Lung (tissue), 12 donors: ENCODE data around the gene TSSK6. TPM values are rescaled to one million over a fixed set of nuclear protein-coding genes. Genes with fewer than 3 reads are reported as not detected.

Experiments used
- ATAC-seq: fragments of 200-7000 bp; cut with Tn5 transposase; one replicate; pipeline ENCODE4 v1.9.1; 2020; ENCODE audit warnings: moderate number of reproducible peaks; ENCODE audit not compliant: insufficient read depth, low FRiP score
- DNase-seq, 3 donors: peaks; one replicate each; pipeline ENCODE4 v3.0.0-alpha.2; 2013 to 2017
- H3K27ac ChIP-seq, 2 donors: one replicate each; pipeline ENCODE4 v1.5.1; 2013; ENCODE audit warnings: mild to moderate bottlenecking in 2 of 2, moderate library complexity in 2 of 2, control low read depth in 1 of 2, inconsistent platforms in 1 of 2, low read depth in 1 of 2, low read length in 1 of 2
- H3K27me3 ChIP-seq, 3 donors: one replicate each; pipeline ENCODE4 v1.5.1; 2013; ENCODE audit warnings: low read length in 2 of 3; ENCODE audit not compliant: control insufficient read depth in 3 of 3, insufficient read depth in 3 of 3
- H3K36me3 ChIP-seq, 4 donors: one replicate each; pipeline ENCODE4 v1.5.1; 2013; ENCODE audit warnings: low read length in 4 of 4, mild to moderate bottlenecking in 1 of 4, moderate library complexity in 1 of 4; ENCODE audit not compliant: control insufficient read depth in 4 of 4, insufficient read depth in 4 of 4
- H3K4me1 ChIP-seq, 5 donors: one replicate each; pipeline ENCODE4 v1.5.1; 2013; ENCODE audit warnings: low read length in 5 of 5, mild to moderate bottlenecking in 2 of 5, moderate library complexity in 1 of 5; ENCODE audit not compliant: control insufficient read depth in 5 of 5, insufficient read depth in 5 of 5
- H3K4me3 ChIP-seq: one replicate; pipeline ENCODE4 v1.5.1; 2013; ENCODE audit warnings: mild to moderate bottlenecking, control low read depth, moderate library complexity
- H3K9ac ChIP-seq, 2 donors: one replicate each; pipeline ENCODE4 v1.5.1; 2013; ENCODE audit warnings: low read length in 2 of 2, control low read depth in 1 of 2; ENCODE audit not compliant: insufficient read depth in 1 of 2
- H3K9me3 ChIP-seq, 4 donors: one replicate each; pipeline ENCODE4 v1.5.1; 2013; ENCODE audit warnings: low read length in 3 of 4, mild to moderate bottlenecking in 1 of 4, moderate library complexity in 1 of 4; ENCODE audit not compliant: control insufficient read depth in 4 of 4, insufficient read depth in 3 of 4
- CTCF ChIP-seq: IDR thresholded peaks from 2 replicates; pipeline ENCODE4 v1.5.1; 2012; ENCODE audit warnings: mild to moderate bottlenecking; ENCODE audit errors: control extremely low read depth, extremely low read depth
- WGBS, 2 donors: extraction: QIAGEN DNeasy Blood & Tissue Kit; methylation state at CpG; one replicate each; pipeline ENCODE4 v1.1.7; 2013; 5-methylcytosine and 5-hydroxymethylcytosine counted together
- polyA plus RNA-seq, 2 donors: library from polyadenylated mRNA; stranded (reverse); fragments of 200-250 nt; gene quantifications; one replicate each; pipeline ENCODE4 v1.2.1, GENCODE V29; 2013
- total RNA-seq, 2 donors: library from RNA; depleted of rRNA in 1 of 2; stranded (reverse); fragments of >200 nt in 1 of 2; gene quantifications; one replicate each; pipeline ENCODE4 v1.2.1, GENCODE V29; 2014 to 2021
- donor health status: control.
- donor health status: control.
- donor health status: Bipolar disorder and iron deficiency.
- donor health status: healthy.
- donor health status: DM: yes; HTN: yes; CAD: no.

Gene TSSK6
- total and polyA plus RNA-seq, 4 donors, result 0.89 to 3.1 (median 2.0) TPM

GRCh38 chr19:19543101-19543500 is 27.8 kb upstream of the TSSK6 start:
- peaks cover 0 to 11% (median 0%) of the 10 kb centered on the region in 4 donors for H3K9me3 ChIP-seq
- DNase-seq (no peak), ATAC-seq (no peak)
- H3K9ac ChIP-seq, result no peak overlapping the region
- no peaks in the 10 kb centered on the region for H3K36me3 ChIP-seq
- no peak for TF ChIP-seq CTCF
- no peak overlapping the region for H3K4me3 ChIP-seq
- WGBS, 2 donors, result 89 to 90% methylated on average over 13 of the region's 13 CpGs
- peaks cover 0 to 31% (median 13%) of the 10 kb centered on the region in 5 donors for H3K4me1 ChIP-seq
- H3K27me3 ChIP-seq, result peaks cover 8 to 30% (median 23%) of the 10 kb centered on the region in 3 donors
- no peak overlapping the region for H3K27ac ChIP-seq

- WGBS, 2 donors, result 37 to 70% methylated on average over 12 of the region's 12 CpGs
- DNase-seq (no peak), ATAC-seq (no peak)
- Histone ChIP-seq H3K9ac (no peak overlapping the region), H3K4me3 (no peak overlapping the region), H3K9me3 (peaks cover 0 to 11% (median 0%) of the 10 kb centered on the region in 4 donors), H3K27me3 (peaks cover 8 to 35% (median 27%) of the 10 kb centered on the region in 3 donors), H3K27ac (no peak overlapping the region), H3K36me3 (no peaks in the 10 kb centered on the region), H3K4me1 (peaks cover 0 to 26% (median 11%) of the 10 kb centered on the region in 5 donors)
- no peak for TF ChIP-seq CTCF
Observed at GRCh38 chr19:19542507-19542906, 27.2 kb upstream of the TSSK6 start.

GRCh38 chr19:19541616-19542015 is 26.3 kb upstream of the TSSK6 start:
- TF ChIP-seq CTCF, result no peak
- Histone ChIP-seq H3K9me3 (peaks cover 0 to 11% (median 0%) of the 10 kb centered on the region in 4 donors), H3K4me1 (peaks cover 0 to 26% (median 5%) of the 10 kb centered on the region in 5 donors), H3K36me3 (no peaks in the 10 kb centered on the region), H3K27me3 (peaks cover 8 to 41% (median 28%) of the 10 kb centered on the region in 3 donors), H3K4me3 (no peak overlapping the region), H3K27ac (no peak overlapping the region), H3K9ac (no peak overlapping the region)
- DNase-seq (no peak), ATAC-seq (no peak)
- 81 to 82% methylated on average over 16 of the region's 16 CpGs for WGBS, 2 donors
